Left colon (tissue), 2 donors: ENCODE measurements around the gene PAFAH2. TPM values are rescaled to one million over a fixed set of nuclear protein-coding genes. Genes with fewer than 3 reads are reported as not detected.
"Not testable (repeated sequence)": the region's sequence is repeated elsewhere in the genome, so short reads cannot be mapped to it uniquely, and the experiment has no call there.

Experiments used
- ATAC-seq: fragments of 200-7000 bp; cut with Tn5 transposase; one replicate; pipeline ENCODE4 v1.9.1; 2020; ENCODE audit warnings: mild to moderate bottlenecking, moderate library complexity
- DNase-seq, 2 donors: peaks; one replicate each; pipeline ENCODE4 v3.0.0-alpha.2; 2020
- intact Hi-C, 2 donors: fragments of 100-400 bp; cut with DNase I in 1 of 2; cut with micrococcal nuclease in 1 of 2; formaldehyde crosslinking; loops; one replicate each; pipeline versions ENCODE4 v1.11.2 to v1.14.0; 2022; cut with DNase I, micrococcal nuclease
- total RNA-seq, 2 donors: library from RNA; stranded (reverse); fragmentation: NEBNext Ultra II Directional; extraction: Animal tissue kit (Norgen Biotek cat#: 25700); gene quantifications; one replicate each; pipeline ENCODE4 v1.2.1, GENCODE V29; 2021
- donor health status: DM: no; HTN: no; CAD: no.
- donor health status: DM: yes; HTN: yes; CAD: no.

The PAFAH2 gene
- total RNA-seq, 2 donors from 2014 or later = 49.2 to 51.9 TPM

DNA sequence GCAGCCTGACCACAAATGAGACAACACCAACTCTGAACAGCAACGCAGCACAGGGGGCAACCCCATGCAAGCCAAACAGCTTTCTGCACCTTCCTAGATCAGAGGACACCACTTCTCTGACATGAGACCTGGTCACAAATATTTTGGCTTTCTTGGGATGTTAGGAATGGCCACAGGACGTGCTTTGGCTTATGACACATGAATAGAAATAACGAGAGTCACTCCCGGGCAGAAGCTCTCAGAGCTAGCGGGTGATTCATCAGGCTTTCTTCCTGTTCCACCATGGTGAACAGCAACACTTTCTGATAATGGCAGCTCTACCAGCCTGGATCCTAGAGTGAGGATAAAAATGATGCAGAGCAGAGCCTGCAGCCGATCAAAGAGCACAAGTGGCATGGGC, 39.4 kb downstream of the PAFAH2 start:
- intact Hi-C loops = no loop called here
- DNase-seq = no peak
- no peak for ATAC-seq

DNA sequence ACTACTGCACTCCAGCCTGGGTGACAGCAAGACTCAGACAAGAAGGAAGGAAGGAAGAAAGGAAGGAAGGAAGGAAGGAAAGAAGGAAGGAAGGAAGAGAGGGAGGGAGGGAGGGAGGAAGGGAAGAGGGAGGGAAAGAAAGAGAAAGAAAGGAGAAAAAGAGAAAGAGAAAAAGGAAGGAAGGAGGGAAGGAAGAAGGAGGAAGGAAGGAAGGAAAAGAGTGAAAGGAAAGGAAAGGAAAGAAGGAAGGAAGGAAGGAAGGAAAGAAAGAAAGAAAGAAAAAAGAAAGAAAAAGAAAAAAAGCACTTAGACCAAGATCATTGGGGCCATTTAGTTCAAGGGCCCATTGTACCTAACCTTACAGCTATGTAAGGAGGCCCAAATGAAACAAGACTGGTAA, 42.3 kb downstream of the PAFAH2 start:
- intact Hi-C loops = no loop called here
- ATAC-seq (no peak), DNase-seq (no peak)

- DNase-seq = no peak
- ATAC-seq = no peak
- intact Hi-C loops = no loop called here
Observed at GRCh38 chr1:25954282-25954938, 43.5 kb downstream of the PAFAH2 start.

DNA sequence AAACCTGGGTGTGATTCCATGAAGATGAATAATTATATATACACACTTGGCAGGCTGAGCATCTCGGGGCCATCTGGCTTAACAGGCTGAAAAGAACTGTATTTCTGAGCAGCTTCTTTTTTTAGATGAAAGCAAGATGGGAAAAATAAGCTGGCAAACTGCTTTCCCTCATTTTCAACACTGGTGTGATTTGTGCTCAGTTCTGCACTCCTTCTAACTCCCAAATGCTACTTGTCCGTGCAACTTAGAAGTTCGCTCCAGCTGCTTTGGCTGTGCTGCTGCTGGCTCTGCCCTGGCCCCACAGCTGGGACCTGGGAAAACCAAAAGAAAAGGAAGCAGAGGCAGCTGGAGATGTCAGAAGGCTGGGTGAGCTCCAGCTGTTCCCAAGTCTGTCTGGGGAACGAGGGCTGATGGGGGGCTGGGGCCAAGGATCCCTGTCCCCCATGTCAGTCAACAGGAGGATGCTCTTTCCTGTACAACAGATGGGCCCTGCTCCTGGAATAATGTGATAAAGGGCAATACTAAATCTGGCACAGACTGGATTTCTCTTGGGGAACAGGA, 44.9 kb downstream of the PAFAH2 start:
- intact Hi-C loops = no loop called here
- DNase-seq (peak in 1 of 2 donors; percentile 30), ATAC-seq (no peak)

- DNase-seq = no peak
- ATAC-seq = no peak
- intact Hi-C loops = no loop called here
Observed at GRCh38 chr1:25948641-25949040, 49.2 kb downstream of the PAFAH2 start.

DNA sequence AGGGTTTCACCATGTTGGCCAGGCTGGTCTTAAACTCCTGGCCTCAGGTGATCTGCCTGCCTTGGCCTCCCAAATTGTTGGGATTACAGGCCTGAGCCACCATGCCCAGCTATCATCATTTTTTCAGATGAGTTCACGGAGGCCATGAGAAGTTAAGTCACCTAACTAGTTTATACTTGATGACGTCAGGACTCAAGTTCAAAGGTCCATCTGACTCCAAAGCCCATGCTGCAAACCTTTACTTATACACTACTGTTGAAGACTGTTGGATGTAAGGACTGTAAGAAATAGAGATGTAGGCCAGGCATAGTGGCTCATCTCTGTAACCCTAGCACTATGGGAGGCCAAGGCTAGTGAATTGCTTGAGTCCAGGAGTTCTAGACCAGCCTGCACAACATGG, 50.8 kb downstream of the PAFAH2 start:
- ATAC-seq = no peak
- intact Hi-C loops = no loop called here
- no peak for DNase-seq

- no peak for DNase-seq
- intact Hi-C loops = no loop called here
- no peak for ATAC-seq
Observed at GRCh38 chr1:25945761-25946160, 52.1 kb downstream of the PAFAH2 start.

- no peak for DNase-seq
- intact Hi-C loops = no loop called here
- peak; percentile 84 for ATAC-seq
Observed at GRCh38 chr1:25944986-25945385, 52.9 kb downstream of the PAFAH2 start.

- ATAC-seq, DNase-seq, intact Hi-C loops: not testable (repeated sequence)
Observed at GRCh38 chr1:25943511-25943910, 54.4 kb downstream of the PAFAH2 start.

- DNase-seq (no peak), ATAC-seq (no peak)
- intact Hi-C loops = no loop called here
Observed at GRCh38 chr1:25936947-25937346, 60.9 kb downstream of the PAFAH2 start.

- no peak for ATAC-seq
- intact Hi-C loops = no loop called here
- DNase-seq = no peak
Observed at GRCh38 chr1:25933479-25934365, 64.1 kb downstream of the PAFAH2 start.

DNA sequence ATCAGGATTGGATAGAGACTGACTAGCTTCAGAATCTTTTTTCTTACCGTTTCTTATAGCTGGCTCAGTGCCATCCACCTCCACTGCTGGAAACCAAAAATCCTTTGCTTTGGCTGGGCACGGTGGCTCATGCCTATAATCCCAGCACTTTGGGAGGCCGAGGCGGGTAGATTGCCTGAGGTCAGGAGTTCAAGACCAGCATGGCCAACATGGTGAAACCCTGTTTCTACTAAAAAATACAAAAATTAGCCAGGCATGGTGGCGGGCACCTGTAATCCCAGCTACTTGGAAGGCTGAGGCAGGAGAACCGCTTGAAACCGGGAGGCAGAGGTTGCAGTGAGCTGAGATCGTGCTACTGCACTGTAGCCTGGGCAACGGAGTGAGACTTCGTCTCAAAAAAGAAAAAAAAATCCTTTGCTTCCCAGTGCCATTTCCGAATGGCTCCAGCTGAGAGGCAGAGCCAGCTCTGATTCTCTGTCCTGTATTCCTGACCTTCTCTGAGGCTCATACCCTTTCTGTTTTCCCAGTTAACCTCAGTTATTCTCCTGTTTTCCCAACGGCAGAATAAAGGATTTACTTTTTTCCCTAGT, 65.0 kb downstream of the PAFAH2 start:
- intact Hi-C loops, DNase-seq, ATAC-seq: not testable (repeated sequence)

DNA sequence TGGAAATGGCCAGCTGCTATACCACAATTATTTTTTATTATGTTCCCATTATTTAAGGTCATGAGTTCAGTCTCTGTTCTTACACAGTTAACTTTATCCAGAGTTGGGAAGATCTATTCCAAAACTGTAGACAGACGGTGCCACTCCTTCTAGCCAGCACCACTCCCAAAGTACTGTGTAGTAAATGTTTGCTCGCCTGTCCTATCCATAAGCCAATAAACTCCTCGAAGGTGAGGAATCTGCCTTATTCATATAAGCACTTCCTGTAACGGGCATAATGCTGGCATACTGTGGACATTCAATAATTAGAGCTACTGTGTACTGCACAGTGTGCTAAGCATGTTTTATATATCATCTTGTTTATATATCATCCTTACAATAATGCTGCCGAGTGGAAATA, 65.5 kb downstream of the PAFAH2 start:
- ATAC-seq (peak; percentile 98), DNase-seq (no peak)

DNA sequence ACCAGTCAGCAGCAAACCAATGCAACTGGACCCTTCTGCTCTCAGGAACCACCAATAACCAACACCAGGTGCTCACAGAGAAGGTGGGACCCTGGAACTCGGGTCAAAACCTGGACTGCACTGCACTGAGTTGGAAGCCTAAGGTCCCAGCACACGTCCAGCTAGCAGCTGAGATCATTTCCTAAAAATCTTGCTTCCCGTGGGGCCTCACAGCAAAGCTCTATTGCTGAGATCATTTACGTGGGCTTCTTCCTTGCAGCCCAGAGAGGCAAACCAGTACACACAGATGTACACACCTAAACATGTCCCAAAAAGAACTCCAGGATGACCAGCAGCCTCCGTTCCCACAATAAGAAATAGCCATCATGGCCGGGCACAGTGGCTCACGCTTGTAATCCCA, 68.8 kb downstream of the PAFAH2 start:
- intact Hi-C loops = no loop called here
- no peak for ATAC-seq

More for the DNA sequence above, 65.5 kb downstream of the PAFAH2 start:
- intact Hi-C loops = no loop called here

DNA sequence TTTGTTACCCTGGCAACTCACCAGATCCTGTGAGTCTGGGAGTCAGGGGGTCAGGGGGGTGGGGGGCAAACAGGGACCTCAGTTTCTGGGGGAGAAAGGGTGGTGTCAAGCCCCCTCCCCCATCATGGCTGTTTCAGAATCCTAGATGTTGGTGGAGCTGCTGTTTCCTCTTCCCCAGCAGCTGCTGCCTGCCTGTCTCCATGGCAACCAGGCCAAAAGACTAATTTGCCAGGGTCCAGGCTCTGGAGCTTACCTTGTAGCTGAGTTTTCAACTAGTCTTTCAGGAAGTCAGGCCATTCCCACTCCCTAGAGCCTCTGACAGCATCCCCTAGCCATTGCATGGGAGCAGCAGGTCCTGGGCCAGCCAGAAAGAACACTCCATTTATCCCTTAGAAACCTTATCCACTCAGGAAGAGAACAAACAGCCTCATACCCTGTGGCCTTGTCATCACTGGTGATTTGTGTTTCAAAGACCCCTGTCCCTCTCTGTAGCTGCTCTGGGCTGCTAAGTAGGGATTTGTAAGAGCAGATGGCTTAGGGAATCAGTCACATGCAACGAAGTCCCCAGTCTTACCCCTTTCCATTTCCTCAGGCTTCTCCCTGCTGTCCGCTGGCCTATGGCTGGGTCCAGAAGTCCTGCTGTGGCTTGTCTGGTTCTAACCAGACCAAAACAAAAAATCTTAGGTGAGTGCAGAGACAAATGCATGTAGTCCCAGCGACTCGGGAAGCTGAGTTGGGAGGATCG, 70.2 kb downstream of the PAFAH2 start:
- ATAC-seq (no peak), DNase-seq (no peak)
- intact Hi-C loops = no loop called here

More for the DNA sequence above, 68.8 kb downstream of the PAFAH2 start:
- no peak for DNase-seq

- intact Hi-C loops = no loop called here
- ATAC-seq (no peak), DNase-seq (no peak)
Observed at GRCh38 chr1:25926731-25927496, 70.9 kb downstream of the PAFAH2 start.

DNA sequence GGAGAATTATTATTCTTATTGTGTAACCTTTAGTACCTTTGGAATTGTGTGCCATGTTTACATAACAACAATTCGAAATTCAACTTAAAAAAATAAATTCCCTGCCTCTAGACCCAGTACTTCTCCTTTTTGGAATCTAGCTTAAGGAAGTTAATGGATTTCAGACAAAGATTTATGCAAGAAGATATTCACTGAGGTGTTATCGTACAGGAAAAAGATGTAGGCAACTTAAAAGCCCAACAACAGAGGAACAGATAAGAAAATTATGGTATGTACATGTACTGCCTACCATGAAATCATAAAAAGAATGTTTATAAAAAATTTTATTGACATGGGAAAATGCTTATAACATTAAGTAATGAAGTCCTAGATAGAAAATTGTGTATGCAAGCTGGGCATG, 73.4 kb downstream of the PAFAH2 start:
- ATAC-seq = peak; percentile 70
- no peak for DNase-seq
- intact Hi-C loops = no loop called here

DNA sequence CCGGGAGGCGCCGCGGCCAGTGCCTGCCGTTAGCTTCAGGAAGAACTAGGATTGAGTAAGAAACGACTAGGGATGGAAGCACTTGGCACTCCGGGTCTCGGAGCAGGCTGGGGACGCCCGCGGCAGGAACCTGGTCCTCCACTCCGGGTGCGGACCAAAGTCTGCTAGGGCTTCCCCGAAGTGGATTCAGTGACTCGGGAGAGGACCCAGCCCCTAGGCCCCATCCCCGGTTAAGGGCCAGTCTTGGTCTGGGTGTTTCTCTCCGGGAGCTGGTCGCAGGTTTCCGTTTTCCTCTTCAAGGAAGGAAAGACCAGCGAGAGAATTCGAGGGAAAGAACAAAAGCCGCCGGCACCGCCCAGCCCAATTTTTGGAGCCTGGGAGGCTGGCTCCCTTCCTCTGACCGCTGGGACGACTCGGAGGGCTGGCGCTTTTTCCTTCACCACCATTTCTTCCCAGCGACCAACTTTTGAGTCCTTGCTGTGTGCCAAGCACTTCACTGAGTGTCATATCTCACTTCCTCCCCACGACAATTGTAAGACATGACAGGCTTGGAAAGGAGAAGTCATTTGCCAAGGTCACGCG, 74.8 kb downstream of the PAFAH2 start:
- DNase-seq (peak in 1 of 2 donors; percentile 28), ATAC-seq (peak; percentile 58)
- intact Hi-C loops = no loop called here
